HL-60/S4 treated with retinoic acid at 250 ng/mL for 4 days and 3 days (cell line): ENCODE measurements around the gene WDR7.
"Not testable (repeated sequence)": the region's sequence is repeated elsewhere in the genome, so short reads cannot be mapped to it uniquely, and the experiment has no call there.

Source experiments
- in situ Hi-C: fragments of 300-500 bp; cut with MboI; formaldehyde crosslinking; loops from 2 replicates; pipeline ENCODE4 v1.7.0; 2022; ENCODE audit warnings: low sequenced_read_pairs

WDR7 gene

DNA sequence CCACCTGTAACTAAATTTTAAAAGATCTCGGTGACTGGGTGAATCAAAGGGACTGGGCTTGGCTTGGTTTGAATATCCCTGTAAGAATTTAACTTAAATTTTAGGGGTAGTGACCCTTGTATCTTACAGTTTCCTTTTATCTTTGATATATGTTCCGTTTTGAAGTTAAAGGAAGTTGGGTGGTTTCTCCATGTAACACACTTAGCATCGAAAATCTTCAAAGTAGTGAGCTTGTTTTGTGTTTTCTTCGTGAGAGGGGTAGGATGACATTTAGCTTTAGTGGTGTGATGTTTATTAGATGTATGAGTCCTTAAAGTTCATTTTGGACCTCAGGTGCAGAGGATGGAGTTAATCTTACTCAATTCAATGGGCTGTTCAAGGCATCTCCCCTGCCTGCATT lies 1.6 kb downstream of the WDR7 start:
- in situ Hi-C loops, result no loop called here

DNA sequence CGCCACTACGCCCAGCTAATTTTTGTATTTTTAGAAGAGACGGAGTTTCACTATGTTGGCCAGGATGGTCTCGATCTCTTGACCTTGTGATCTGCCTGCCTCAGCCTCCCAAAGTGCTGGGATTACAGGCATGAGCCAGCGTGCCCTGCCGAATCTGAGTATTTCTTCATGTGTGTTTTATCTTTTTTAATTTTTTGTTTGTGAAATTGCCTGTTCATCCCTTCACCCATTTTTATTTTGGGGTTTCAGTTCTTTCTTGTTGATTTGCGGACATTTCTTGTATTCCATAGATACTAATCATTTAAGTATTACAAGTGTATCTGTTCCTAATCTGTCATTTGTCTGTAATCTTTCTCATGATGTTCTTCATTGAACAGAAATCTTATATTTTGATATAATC lies 3.1 kb downstream of the WDR7 start:
- in situ Hi-C loops, result not testable (repeated sequence)

DNA sequence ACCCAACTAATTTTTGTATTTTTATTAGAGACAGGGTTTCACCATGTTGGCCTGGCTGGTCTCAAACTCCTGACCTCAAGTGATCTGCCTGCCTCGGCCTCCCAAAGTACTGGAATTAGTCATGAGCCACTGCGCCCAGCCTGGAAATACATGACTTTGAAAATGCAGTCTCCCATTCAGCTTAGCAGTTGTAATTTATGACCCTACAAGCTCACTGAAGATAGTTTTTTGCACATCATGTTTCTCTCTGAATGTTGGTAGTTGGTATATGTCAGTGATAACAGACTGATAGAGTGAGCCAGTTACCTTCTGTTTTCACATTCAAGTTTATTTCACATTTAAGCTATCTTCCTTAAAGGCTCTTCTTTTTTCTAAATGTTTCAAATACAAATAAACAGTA lies 7.1 kb downstream of the WDR7 start:
- in situ Hi-C loops, result no loop called here

DNA sequence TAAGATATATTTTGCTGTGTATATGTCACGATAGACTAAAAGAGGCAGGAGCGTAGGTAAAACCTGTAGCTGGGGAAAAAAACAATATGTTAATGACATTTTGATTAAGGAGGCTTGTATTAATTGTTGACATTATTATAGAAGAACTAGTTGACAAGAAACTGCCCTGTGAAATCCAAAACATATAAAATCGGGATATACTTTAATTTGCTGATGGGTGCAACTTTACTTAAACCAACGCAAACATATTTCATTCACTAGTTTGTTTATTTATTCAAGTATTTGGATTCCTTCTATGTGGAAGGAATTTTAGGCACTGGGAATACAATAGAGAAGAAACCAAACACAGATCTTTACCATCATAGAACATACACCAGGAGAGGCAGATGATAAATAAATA lies 8.0 kb downstream of the WDR7 start:
- in situ Hi-C loops, result no loop called here

- in situ Hi-C loops, result no loop called here
Observed at GRCh38 chr18:56660655-56661054, 9.5 kb downstream of the WDR7 start.

DNA sequence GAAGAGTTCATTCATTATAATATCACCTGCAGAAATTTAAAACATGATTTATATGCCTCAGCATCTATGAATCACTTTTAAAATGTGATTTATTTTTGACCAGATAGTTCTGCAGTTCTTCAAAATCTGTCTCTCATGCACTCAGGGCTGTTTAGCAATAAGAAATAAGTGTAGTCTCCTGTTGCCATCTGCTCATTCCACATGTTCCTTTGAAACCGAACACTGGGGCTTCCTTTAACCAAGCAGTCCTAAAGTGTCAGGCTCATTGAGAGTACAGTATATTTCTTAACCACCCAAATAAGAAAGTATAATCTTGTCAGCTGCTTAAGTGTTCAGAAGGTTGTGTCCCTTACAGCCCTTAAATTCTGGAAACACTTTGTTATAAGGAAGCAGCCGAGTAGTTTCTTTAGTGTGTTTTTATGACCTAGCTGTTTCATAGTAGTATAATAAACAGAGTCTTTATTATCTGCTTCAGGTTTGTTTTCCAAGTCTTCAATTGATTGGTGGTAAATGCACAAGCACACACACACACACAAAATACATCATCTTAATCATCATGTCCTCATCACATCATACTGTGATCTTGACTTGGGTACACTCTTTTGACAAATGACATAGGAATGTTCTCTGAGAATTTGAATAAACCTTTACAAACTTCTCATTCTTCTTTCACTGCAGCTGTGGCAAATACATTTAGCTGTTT lies 10.4 kb downstream of the WDR7 start:
- in situ Hi-C loops, result no loop called here

DNA sequence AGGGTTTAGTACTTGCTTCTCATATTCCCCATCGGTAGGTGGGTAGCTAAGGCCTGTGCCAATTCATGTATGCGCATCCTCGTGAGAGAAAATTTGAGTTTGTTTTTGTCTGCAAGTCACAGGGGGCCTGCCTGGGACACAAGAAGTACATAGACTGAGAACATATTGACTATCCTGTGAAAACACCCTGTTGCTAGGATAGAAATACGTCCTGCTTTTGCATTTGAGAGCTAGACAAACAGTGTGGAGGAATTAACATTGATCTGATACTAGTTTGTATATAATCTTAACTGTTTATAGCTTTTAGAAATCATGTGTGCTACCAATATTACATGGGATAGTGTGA lies 10.9 kb downstream of the WDR7 start:
- in situ Hi-C loops, result no loop called here

DNA sequence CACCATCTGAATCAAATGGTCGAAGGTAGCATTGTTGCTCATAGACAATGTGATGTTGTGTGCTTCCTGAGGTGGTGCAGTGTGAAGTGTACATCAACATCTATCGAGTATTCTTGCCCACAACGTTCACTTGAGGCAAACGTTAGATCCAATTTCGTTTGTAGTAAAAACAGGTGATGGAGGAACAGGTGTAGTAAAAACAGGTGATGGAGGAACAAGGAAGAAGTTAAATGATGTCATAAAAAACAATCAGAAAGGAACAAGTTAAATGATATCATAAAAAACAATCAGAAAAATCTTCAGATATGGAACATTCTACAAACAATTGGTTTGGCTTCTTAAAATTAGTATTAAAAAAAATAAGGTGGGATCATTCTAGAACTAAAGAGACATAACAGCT lies 11.3 kb downstream of the WDR7 start:
- in situ Hi-C loops, result no loop called here

- in situ Hi-C loops, result no loop called here
Observed at GRCh38 chr18:56662902-56663301, 11.7 kb downstream of the WDR7 start.

GRCh38 chr18:56672391-56672790 lies 21.2 kb downstream of the WDR7 start:
- in situ Hi-C loops, result no loop called here

DNA sequence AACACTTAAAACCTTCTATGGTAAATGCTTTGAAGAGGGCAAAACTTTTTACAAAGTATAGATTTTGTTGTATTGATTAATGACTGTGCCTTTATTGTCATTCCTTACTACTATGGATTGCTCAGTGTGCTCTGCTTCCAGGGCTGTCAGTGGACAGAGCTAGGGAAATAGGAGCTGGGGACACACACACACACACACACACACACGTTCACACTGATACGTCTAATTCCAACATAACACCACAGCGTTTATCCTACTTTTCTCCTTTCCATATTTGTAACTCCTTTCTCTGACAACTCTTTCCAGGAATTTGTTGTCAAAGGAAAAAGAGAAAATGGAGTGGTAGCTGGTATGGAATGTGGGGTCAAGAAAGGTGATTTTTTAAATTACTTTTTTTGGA lies 21.8 kb downstream of the WDR7 start:
- in situ Hi-C loops, result no loop called here

GRCh38 chr18:56676639-56677038 lies 25.5 kb downstream of the WDR7 start:
- in situ Hi-C loops, result no loop called here

- in situ Hi-C loops, result no loop called here
Observed at GRCh38 chr18:56678836-56679565, 27.8 kb downstream of the WDR7 start.

DNA sequence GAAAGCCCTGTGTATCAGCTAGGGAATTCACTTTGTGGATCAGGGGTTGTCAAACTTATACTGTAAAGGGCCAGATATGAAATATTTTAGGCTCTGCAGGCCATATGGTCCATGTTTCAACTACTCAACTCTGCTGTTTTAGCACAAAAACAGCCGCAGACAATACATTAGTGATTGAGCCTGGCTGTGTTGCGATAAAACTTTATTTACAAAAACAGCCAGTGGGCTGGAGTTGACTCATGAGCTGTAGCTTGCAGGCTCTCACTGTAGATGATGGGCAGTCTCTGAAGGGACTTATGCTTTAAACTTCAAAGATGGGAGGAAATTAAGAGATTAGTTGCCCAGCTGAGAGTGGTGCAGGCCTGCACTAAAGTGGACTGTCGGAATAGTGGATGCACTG lies 33.1 kb downstream of the WDR7 start:
- in situ Hi-C loops, result no loop called here

- in situ Hi-C loops, result no loop called here
Observed at GRCh38 chr18:56691530-56691929, 40.4 kb downstream of the WDR7 start.

DNA sequence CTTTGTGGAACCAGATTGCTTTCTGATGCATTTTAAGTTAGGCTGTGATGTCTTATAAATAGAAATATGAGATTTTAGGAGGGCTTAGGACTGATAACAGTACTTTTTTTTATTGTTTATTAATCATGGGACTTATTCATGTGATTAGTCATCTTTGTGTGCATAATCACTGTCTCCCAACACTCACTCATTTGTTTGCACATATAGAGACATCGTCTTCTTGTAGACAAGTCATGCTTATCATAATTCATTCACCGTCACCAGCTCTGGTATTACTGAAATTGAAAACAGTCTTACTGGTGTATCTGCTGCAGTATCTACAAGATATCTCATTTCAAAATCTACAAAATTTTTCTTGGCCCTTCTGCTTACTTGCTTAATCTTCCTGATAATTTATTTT lies 45.8 kb downstream of the WDR7 start:
- in situ Hi-C loops, result no loop called here

DNA sequence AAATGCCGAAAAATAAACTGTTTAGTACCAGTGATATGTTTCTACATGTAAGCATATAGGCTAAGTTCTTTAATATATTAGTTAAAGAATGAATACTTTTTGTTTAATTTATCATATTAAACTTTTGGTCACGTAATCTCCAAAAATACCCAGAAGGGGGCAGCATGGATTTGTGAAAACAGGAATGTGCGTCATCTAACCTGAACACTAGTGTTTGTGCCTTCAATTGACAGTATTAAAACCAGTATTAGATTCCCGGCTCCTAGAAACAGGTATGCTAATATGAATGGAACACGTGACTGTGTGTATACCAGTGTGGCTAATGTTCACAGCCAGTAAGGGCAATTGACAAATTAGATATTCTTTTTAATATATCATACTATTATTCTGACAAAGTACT lies 51.8 kb downstream of the WDR7 start:
- in situ Hi-C loops, result no loop called here

DNA sequence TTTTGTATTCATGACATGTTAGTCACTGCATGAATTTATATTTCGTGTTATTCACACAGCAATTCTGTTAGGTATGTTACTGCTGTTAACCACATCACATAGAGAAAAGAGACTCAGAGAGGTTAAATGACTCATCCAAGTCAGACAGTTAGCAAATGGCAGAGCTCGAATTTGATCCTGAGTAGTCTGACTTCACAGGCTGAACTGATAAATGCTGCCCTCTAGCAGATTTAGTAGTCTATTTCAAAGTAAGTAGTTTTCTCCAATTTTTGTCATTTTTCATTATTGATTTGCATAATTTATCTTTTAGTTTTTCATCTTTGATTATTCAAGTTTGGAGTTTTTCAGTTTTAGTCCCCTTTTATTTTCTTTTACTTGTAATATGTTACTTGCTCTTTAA lies 58.3 kb downstream of the WDR7 start:
- in situ Hi-C loops, result no loop called here

- in situ Hi-C loops, result no loop called here
Observed at GRCh38 chr18:56711708-56712445, 60.7 kb downstream of the WDR7 start.

- in situ Hi-C loops, result no loop called here
Observed at GRCh38 chr18:56712761-56713160, 61.6 kb downstream of the WDR7 start.

DNA sequence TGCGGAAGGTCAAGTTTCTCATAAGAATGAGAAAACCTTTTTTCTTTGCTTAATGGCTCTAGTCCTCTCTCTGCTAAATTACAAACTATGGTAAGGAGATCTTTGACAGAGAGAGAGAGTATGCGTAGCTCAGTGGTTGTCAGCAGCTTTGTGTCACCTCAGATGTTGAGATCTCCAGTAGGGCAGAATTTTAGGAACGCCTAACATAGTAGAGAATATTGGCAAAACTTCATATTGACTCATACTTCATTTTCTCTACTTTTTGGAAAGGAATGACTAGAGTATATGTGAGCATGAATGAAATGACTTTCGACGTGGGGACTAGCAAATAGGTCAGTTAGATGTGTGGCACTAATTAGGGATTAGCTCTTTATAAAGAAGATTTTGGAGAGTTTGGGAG lies 64.0 kb downstream of the WDR7 start:
- in situ Hi-C loops, result no loop called here

- in situ Hi-C loops, result no loop called here
Observed at GRCh38 chr18:56716692-56717146, 65.6 kb downstream of the WDR7 start.
